IPS-15b (cell line): ENCODE measurements around the gene CREBBP.

Source experiments
- H3K27me3 ChIP-seq: one replicate; pipeline ENCODE4 v1.6.1; 2013; ENCODE audit warnings: low read length; ENCODE audit not compliant: control insufficient read depth, insufficient read depth
- H3K36me3 ChIP-seq: one replicate; pipeline ENCODE4 v1.6.1; 2013; ENCODE audit warnings: low read length; ENCODE audit not compliant: control insufficient read depth, insufficient read depth
- H3K4me1 ChIP-seq: one replicate; pipeline ENCODE4 v1.6.1; 2013; ENCODE audit warnings: mild to moderate bottlenecking, low read length; ENCODE audit not compliant: control insufficient read depth, insufficient read depth
- H3K4me3 ChIP-seq: one replicate; pipeline ENCODE4 v1.5.1; 2013; ENCODE audit warnings: low read depth, low read length
- H3K9ac ChIP-seq: one replicate; pipeline ENCODE4 v1.6.1; 2013; ENCODE audit warnings: low read depth, mild to moderate bottlenecking, low read length
- H3K9me3 ChIP-seq: one replicate; pipeline ENCODE4 v1.6.1; 2013; ENCODE audit warnings: mild to moderate bottlenecking, low read length; ENCODE audit not compliant: control insufficient read depth, insufficient read depth

CREBBP gene

DNA sequence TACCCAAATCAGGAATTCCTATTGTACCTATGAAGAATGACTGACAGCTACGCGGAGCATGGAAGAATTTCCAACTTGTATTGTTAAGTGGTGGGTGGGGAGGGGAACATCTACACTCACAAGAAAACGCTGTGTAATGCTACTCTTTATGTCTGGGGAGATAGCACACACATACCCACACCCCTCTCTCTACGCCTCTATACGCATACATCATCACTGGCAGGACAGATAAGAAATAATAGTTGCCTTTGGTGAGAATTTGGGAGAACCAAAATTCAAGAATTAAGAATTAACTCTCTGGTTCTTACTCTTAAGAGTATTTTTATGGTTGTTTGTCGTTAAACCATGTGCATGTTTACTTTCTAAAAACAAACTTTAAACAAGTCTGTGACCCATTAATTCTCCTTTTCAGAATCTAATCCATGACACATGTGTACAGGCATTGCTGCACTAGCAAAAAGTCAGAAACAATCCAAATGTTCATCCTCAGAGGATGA, 33.9 kb downstream of the CREBBP start:
- Histone ChIP-seq H3K36me3 (peaks cover 5% of the 10 kb centered on the region), H3K9me3 (no peaks in the 10 kb centered on the region), H3K4me1 (peaks cover 4% of the 10 kb centered on the region), H3K27me3 (no peaks in the 10 kb centered on the region), H3K4me3 (no peak overlapping the region), H3K9ac (no peak overlapping the region)

DNA sequence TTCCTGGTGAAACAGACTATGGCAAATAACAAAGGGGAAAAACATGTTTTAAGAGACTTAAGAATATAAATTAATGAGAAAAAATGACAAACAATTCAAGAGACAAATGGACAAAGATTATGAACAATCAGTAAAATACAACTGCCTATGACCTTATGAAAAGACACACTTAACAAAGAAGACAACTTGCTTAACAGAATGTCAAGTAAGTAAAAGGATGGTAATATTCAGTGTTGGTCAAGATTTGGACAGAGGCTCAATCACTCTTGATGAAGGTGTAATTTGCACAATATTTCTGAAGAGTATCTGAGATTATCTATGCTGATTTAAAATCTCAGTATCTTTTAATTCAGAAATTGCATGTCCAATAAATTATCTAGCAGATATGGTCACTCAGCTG, 34.4 kb downstream of the CREBBP start:
- no peaks in the 10 kb centered on the region for H3K9me3 ChIP-seq
- peaks cover 5% of the 10 kb centered on the region for H3K36me3 ChIP-seq
- H3K9ac ChIP-seq, result no peak overlapping the region
- no peak overlapping the region for H3K4me3 ChIP-seq
- H3K27me3 ChIP-seq, result no peaks in the 10 kb centered on the region
- H3K4me1 ChIP-seq, result peaks cover 4% of the 10 kb centered on the region

DNA sequence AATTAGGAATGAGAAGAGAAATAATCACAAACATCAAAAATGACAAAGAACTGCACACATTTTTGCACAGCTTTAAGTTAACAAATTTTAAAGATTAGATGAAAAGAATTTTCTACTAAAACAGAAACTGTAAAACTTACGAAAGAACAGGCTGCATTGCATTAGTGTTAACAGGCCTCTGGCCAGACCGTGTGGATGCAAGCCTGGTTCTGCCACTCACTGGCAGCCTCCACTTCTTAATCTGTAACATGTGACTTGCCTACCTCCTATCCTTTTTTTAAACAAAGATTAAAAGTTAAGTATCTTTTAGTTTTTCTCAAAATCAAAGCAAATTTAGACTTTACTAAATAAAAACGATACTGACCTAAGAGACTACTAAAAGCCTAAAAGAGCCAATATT, 37.5 kb downstream of the CREBBP start:
- H3K36me3 ChIP-seq, result no peaks in the 10 kb centered on the region
- H3K27me3 ChIP-seq, result no peaks in the 10 kb centered on the region
- no peak overlapping the region for H3K9ac ChIP-seq
- no peaks in the 10 kb centered on the region for H3K9me3 ChIP-seq
- H3K4me1 ChIP-seq, result peaks cover 7% of the 10 kb centered on the region
- H3K4me3 ChIP-seq, result no peak overlapping the region

DNA sequence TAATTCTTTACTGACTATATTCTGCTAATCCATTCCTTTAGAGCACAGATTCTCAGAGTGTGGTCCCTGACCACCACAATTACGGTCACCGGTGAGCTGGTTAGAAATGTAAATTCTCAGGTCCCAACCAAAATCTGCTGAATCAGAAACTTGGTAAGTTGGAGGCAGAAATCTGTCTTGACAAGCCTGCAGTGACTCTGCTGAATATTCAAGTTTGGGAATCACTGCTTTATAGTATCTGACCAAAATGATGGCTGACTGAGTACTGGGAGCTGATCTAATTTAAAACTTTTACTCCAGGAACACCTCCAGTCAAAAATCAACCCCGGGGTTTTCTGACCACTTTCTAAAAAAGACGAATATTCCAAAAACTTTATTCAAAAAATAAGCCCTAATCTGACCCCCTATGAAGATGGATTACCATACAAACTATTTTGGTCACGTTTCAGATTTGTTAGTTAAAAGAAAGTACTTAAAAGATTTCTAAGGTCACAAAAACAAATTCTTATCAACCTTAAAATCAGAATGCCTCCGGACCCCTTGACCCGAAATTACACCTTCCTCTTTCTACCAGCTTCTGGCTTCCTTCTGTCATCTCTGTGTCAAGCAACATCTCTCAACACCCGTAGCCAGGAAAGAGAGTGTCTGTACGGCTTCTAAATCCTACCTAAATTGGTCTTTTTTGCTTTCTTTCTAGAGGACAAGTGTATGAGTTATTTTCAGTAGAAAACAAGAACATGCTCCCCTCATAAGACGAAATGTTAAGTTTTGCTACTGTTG, 38.6 kb downstream of the CREBBP start:
- H3K27me3 ChIP-seq, result no peaks in the 10 kb centered on the region
- peaks cover 7% of the 10 kb centered on the region for H3K4me1 ChIP-seq
- H3K9ac ChIP-seq, result no peak overlapping the region
- no peak overlapping the region for H3K4me3 ChIP-seq
- no peaks in the 10 kb centered on the region for H3K9me3 ChIP-seq
- no peaks in the 10 kb centered on the region for H3K36me3 ChIP-seq

DNA sequence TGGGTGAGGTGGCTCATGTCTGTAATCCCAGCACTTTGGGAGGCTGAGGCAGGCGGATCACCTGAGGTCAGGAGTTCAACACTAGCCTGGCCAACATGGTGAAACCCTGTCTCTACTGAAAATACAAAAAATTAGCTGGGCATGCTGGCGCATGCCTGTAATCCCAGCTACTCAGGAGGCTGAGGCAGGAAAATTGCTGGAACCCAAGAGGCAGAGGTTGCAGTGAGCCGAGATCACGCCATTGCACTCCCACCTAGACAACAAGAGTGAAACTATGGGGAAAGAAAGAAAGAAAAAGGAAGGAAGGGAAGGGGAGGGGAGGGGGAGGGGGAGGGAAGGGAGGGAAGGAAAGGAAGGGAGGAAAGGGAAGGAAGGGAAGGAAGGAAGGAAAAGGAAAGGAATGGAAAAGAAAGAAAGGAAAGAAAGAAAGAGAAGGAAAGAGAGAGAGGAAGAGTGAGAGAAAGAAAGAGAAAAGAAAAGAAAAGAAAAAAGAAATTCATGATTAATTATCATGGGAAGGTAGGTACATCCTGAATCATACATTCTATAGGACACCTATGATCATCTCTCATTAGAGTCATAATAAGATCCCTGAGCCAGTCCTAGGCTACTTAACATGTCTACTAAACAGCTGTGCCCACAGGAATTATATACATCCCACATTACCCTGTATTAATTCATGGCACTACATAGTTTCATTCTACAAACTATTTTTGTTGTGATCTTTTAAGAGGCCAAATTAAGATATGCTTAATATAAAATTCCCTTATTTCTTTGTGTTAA, 40.9 kb downstream of the CREBBP start:
- Histone ChIP-seq H3K36me3 (no peaks in the 10 kb centered on the region), H3K4me1 (peaks cover 7% of the 10 kb centered on the region), H3K9ac (no peak overlapping the region), H3K27me3 (no peaks in the 10 kb centered on the region), H3K4me3 (no peak overlapping the region), H3K9me3 (no peaks in the 10 kb centered on the region)

DNA sequence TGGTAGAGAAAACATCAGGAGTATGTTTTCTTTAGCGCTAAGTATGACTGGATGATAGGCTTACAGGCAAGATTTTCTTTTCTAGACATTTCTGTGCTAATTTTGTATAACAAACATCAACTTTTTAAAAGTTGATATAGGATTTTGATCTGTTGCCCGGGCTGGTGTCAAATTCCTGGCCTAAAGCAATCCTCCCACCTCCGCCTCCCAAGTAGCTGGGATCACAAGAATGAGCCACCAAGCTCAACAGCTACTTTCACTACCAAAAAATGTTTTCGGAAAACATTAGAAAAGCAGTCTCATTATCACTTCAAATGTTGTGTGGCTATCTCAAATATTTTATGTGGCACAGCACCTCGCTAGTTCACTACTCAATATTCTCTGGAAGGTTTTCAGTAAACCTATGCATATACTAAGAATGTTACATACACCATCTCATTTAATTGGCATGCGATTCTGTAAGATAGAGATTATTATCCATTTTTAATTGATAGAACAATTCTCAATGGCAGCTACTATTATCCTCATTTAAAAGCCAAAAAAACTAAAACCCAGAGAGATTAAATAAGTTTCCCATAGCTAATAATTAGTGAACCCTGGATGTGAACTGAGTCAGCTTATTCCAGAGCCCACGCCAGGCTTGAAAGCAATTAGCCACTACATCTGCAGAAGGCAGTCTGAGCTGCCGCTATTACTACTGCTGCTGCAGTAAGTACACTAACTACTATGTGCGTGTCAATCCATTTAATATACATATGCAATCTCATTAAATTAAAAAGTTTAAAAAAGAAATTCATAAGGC, 41.7 kb downstream of the CREBBP start:
- H3K36me3 ChIP-seq, result no peaks in the 10 kb centered on the region
- H3K27me3 ChIP-seq, result no peaks in the 10 kb centered on the region
- no peaks in the 10 kb centered on the region for H3K9me3 ChIP-seq
- peaks cover 7% of the 10 kb centered on the region for H3K4me1 ChIP-seq
- no peak overlapping the region for H3K4me3 ChIP-seq
- H3K9ac ChIP-seq, result no peak overlapping the region

DNA sequence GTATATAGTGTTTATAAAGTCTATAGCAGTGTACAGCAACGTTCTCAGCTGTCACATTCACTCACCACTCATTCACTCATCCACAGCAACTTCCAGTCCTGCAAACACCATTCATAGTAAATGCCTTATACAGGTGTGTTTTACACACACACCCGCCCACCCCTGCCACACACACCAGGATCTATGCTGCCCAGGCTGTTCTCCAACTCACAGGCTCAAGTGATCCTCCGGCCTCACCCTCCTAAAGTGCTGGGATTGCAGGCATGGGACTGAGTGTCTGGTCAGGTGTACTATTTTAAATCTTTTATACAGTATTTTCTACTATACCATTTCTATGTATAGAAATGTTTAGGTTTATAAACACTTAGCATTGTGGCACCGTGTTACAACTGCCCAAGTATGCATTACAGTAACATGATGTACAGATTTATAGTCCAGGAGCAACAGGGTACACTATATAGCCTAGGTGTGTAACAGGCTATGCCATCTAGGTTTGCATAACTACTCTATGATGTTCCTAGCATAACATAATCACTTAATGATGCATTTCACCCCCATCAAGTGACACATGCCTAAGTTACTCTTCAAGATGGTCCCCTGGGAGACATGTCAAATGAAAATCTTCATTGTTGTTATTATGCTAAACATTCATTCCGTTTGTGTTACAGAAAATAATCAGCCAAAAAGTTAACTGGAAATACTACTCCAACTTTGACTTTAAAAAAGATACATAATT, 42.5 kb downstream of the CREBBP start:
- H3K9ac ChIP-seq, result no peak overlapping the region
- no peaks in the 10 kb centered on the region for H3K36me3 ChIP-seq
- H3K27me3 ChIP-seq, result no peaks in the 10 kb centered on the region

DNA sequence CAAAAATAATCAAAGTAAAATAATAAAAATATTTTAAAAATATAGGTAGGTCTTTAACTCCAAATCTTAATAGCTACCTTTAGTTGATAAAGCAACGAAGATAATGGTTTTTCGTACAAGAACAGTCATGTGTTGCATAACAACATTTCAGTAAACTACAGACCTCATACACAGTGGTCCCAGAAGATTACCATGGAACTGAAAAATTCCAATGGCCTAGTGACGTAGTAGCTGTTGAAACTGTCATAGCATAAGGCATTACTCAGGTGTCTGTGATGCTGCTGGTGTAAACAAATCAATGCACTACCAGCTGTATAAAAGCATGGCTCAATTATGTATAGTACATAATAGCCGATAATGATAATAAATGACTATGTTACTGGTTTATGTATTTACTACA, 43.9 kb downstream of the CREBBP start:
- Histone ChIP-seq H3K36me3 (no peaks in the 10 kb centered on the region), H3K4me1 (peaks cover 3% of the 10 kb centered on the region), H3K9me3 (no peaks in the 10 kb centered on the region), H3K4me3 (no peak overlapping the region), H3K9ac (no peak overlapping the region), H3K27me3 (no peaks in the 10 kb centered on the region)

More for the DNA sequence above, 42.5 kb downstream of the CREBBP start:
- H3K4me3 ChIP-seq, result no peak overlapping the region
- H3K4me1 ChIP-seq, result peaks cover 7% of the 10 kb centered on the region
- no peaks in the 10 kb centered on the region for H3K9me3 ChIP-seq

DNA sequence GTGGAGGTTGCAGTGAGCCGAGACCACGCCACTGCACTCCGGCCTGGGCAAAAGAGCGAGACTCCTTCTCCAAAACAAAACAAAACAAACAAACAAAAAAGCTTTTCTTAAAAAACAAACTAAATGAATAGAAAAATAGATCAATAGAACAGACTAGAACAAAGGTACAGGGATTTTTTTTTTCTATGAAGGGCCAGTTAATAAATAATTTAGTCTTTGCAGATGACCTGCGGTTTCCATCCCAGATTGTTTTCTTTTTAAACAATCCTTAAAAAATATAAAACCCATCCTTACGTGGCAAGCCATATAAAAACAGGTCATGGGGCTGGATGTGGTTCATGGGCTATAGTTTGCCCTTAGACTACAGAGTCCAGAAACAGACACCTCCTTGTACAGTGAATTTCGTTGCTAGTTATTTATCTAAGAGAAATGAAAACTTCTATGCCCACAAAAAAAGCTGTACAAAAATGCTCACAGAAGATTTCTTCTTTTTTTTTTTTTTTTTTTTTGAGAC, 45.4 kb downstream of the CREBBP start:
- H3K4me1 ChIP-seq, result peaks cover 1% of the 10 kb centered on the region
- no peaks in the 10 kb centered on the region for H3K27me3 ChIP-seq
- no peak overlapping the region for H3K9ac ChIP-seq
- H3K9me3 ChIP-seq, result no peaks in the 10 kb centered on the region
- H3K36me3 ChIP-seq, result no peaks in the 10 kb centered on the region
- no peak overlapping the region for H3K4me3 ChIP-seq

DNA sequence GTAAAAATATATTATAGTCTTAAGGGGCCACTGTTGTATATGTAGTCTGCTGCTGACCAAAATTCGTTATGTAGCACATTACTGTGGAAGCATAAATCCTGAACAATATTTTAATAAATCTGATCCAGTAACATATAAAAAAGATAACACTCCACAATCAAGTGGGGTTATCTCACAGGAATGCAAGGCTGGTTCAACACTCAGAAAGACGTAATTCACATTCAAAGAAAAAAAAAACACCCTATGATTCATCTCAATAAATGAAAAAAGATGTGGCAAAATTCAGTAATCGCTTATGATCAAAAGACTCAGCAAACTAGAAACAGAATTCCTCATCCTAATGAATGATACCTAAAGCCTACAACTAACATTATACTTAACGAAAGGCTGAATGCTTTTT, 47.8 kb downstream of the CREBBP start:
- H3K4me3 ChIP-seq, result no peak overlapping the region
- no peaks in the 10 kb centered on the region for H3K36me3 ChIP-seq
- H3K27me3 ChIP-seq, result no peaks in the 10 kb centered on the region
- H3K9ac ChIP-seq, result no peak overlapping the region
- H3K9me3 ChIP-seq, result no peaks in the 10 kb centered on the region
- no peaks in the 10 kb centered on the region for H3K4me1 ChIP-seq
